Stimulated activated naive CD8-positive, alpha-beta T cell treated with anti-CD3 and anti-CD28 coated beads, Interleukin-15, Interleukin-2, amounts not matched to agents 100 ng/mL and 50 ng/mL, for 24 hours (primary cell): ENCODE measurements around the gene SYF2.

Experiments used
- H3K27ac Mint-ChIP-seq: one replicate; pipeline ENCODE4 v1.8.0; 2021; ENCODE audit warnings: mild to moderate bottlenecking, mixed read lengths
- H3K27me3 Mint-ChIP-seq: one replicate; pipeline ENCODE4 v1.8.0; 2021; ENCODE audit warnings: mixed read lengths
- H3K36me3 Mint-ChIP-seq: one replicate; pipeline ENCODE4 v1.8.0; 2021; ENCODE audit warnings: low read depth, mixed read lengths
- H3K4me1 Mint-ChIP-seq: one replicate; pipeline ENCODE4 v1.8.0; 2021; ENCODE audit warnings: low read depth, mixed read lengths
- H3K4me3 Mint-ChIP-seq: one replicate; pipeline ENCODE4 v1.8.0; 2021; ENCODE audit warnings: mild to moderate bottlenecking, mixed read lengths
- H3K9me3 Mint-ChIP-seq: one replicate; pipeline ENCODE4 v1.8.0; 2021; ENCODE audit warnings: mixed read lengths

Gene SYF2

GRCh38 chr1:25232866-25233784, 823 bp upstream of the SYF2 start:
- Mint-ChIP-seq H3K27me3 (no peaks in the 10 kb centered on the region), H3K9me3 (no peaks in the 10 kb centered on the region), H3K27ac (no peak overlapping the region), H3K4me3 (no peak overlapping the region), H3K4me1 (peaks cover 45% of the 10 kb centered on the region), H3K36me3 (peaks cover 29% of the 10 kb centered on the region)

DNA sequence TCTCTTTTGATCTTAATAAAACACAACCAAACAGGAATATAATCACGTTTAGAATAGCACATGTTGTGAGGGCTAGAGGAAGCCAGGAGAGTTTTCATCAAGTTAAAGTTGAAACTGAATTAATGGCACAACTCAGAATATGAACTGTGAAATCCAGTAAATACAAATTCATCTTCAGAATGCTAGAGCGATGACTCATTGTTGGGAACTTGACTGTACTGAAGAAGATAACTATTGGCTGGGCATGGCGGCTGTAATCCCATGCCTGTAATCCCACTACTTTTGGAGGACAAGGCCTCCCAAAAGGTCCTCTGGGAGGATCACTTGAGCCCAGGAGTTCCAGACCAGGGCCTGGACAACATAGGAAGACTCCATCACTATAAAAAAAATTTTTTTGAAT, 8.8 kb downstream of the SYF2 start:
- Mint-ChIP-seq H3K36me3 (peaks cover 44% of the 10 kb centered on the region), H3K4me1 (peaks cover 5% of the 10 kb centered on the region), H3K9me3 (no peaks in the 10 kb centered on the region), H3K27ac (no peak overlapping the region), H3K27me3 (no peaks in the 10 kb centered on the region), H3K4me3 (no peak overlapping the region)

DNA sequence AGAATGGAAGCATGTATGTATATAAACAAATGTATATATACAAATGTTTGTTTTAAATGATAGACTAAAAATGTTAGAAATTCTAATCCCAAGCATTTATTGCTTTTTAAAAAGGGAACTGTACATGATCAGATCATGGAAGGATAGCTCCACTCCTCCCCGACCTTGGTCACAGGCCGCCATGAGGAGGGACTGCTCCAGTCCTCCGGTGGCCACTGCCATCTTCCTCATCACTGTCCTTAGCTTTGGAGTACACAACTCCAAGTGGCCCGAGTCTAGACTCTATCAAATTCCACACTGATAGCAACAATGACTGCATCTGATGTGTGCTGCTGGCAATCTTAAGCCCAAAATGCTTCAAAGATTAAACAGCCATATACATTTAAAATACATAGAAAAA, 9.7 kb downstream of the SYF2 start:
- Mint-ChIP-seq H3K9me3 (no peaks in the 10 kb centered on the region), H3K36me3 (peaks cover 38% of the 10 kb centered on the region), H3K4me1 (no peaks in the 10 kb centered on the region), H3K27me3 (no peaks in the 10 kb centered on the region), H3K4me3 (no peak overlapping the region), H3K27ac (no peak overlapping the region)

- peaks cover 6% of the 10 kb centered on the region for H3K4me1 Mint-ChIP-seq
- H3K27me3 Mint-ChIP-seq, result no peaks in the 10 kb centered on the region
- H3K4me3 Mint-ChIP-seq, result no peak overlapping the region
- no peak overlapping the region for H3K27ac Mint-ChIP-seq
- H3K9me3 Mint-ChIP-seq, result no peaks in the 10 kb centered on the region
- H3K36me3 Mint-ChIP-seq, result peaks cover 25% of the 10 kb centered on the region
These were observed 11.6 kb downstream of the SYF2 start for GRCh38 chr1:25220666-25221065.

- Mint-ChIP-seq H3K27me3 (no peaks in the 10 kb centered on the region), H3K4me3 (no peak overlapping the region), H3K9me3 (no peaks in the 10 kb centered on the region), H3K4me1 (peaks cover 6% of the 10 kb centered on the region), H3K36me3 (peaks cover 22% of the 10 kb centered on the region), H3K27ac (no peak overlapping the region)
These were observed 12.5 kb downstream of the SYF2 start for GRCh38 chr1:25219661-25220251.

DNA sequence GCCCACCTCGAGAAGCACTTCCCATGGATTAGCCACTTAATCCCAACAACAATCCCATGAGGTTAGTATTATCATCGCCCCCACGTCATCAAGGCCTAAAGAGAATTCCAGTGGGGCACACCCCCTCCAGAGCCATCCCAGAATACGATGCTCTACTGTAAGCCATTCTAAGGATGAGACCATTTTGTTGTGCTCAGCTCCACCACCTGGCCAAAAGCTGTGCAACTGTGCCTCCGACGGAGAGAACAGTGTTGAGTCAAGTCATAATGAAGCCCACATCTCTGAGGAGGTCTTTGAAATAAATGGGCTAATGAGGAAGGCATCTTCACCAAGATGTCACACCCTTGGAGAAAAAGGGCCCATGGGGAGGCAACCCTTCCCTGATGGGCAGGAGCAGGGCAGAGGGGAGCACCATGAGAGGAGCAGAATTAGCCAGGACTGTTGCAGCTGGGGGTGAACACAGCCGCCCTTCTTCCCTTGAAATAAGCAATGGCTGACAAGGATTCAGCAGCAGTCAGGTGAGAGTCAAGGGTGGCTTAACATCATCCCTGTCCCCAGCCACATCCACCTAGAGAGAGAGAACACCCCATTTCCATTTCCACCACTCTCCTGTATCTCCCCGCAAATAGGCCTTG, 14.6 kb downstream of the SYF2 start:
- Mint-ChIP-seq H3K27ac (no peak overlapping the region), H3K4me3 (no peak overlapping the region), H3K4me1 (peaks cover 6% of the 10 kb centered on the region), H3K9me3 (no peaks in the 10 kb centered on the region), H3K36me3 (peaks cover 10% of the 10 kb centered on the region), H3K27me3 (no peaks in the 10 kb centered on the region)

- Mint-ChIP-seq H3K36me3 (peaks cover 5% of the 10 kb centered on the region), H3K4me3 (no peak overlapping the region), H3K9me3 (no peaks in the 10 kb centered on the region), H3K4me1 (peaks cover 6% of the 10 kb centered on the region), H3K27me3 (no peaks in the 10 kb centered on the region), H3K27ac (no peak overlapping the region)
These were observed 15.3 kb downstream of the SYF2 start for GRCh38 chr1:25217015-25217414.

DNA sequence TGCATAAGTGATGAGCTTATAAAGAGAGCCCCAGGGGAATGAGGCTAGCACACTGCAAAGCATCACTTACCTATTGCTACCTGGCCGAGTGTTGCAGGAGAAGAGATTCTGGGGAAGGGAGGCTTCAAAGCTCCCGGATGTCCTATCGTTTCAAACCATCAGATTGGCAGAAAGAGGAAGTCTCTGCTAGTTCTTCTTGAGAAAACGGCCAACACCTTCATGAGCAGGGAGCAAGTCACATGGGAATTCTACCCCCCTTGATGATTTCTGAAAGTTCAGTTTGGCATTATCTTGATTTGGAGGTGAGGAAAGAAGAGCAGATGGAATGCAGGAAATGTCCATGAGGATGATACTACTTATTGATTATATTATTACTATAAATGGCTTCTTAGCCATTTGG, 16.2 kb downstream of the SYF2 start:
- H3K36me3 Mint-ChIP-seq, result no peaks in the 10 kb centered on the region
- no peak overlapping the region for H3K4me3 Mint-ChIP-seq
- H3K4me1 Mint-ChIP-seq, result peaks cover 6% of the 10 kb centered on the region
- H3K27ac Mint-ChIP-seq, result no peak overlapping the region
- H3K9me3 Mint-ChIP-seq, result no peaks in the 10 kb centered on the region
- H3K27me3 Mint-ChIP-seq, result no peaks in the 10 kb centered on the region

DNA sequence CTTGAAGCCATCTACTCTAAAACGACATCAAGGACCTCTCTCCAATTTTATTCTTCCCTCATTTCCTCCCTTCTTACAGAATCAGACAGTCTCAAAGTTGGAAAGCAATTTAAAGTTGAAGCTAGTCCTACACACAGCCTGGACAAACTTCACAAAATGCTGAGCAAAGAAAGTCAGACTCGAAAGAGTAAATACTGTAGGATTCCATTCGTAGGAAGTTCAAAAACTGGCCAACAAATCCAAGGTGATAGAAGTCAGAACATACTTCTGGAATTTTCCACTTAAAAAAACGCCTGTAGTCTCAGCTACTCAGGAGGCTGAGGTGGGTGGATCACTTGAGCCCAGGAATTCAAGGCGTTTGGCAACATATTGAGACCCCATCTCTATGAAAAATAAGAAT, 19.6 kb downstream of the SYF2 start:
- peaks cover 4% of the 10 kb centered on the region for H3K27me3 Mint-ChIP-seq
- no peaks in the 10 kb centered on the region for H3K36me3 Mint-ChIP-seq
- peaks cover 6% of the 10 kb centered on the region for H3K4me1 Mint-ChIP-seq
- H3K4me3 Mint-ChIP-seq, result no peak overlapping the region
- no peak overlapping the region for H3K27ac Mint-ChIP-seq
- H3K9me3 Mint-ChIP-seq, result no peaks in the 10 kb centered on the region

GRCh38 chr1:25210728-25211127, 21.6 kb downstream of the SYF2 start:
- H3K4me1 Mint-ChIP-seq, result no peaks in the 10 kb centered on the region
- H3K9me3 Mint-ChIP-seq, result no peaks in the 10 kb centered on the region
- peaks cover 5% of the 10 kb centered on the region for H3K27me3 Mint-ChIP-seq
- H3K27ac Mint-ChIP-seq, result no peak overlapping the region
- H3K36me3 Mint-ChIP-seq, result no peaks in the 10 kb centered on the region
- no peak overlapping the region for H3K4me3 Mint-ChIP-seq

- H3K27ac Mint-ChIP-seq, result no peak overlapping the region
These were observed 22.8 kb downstream of the SYF2 start for GRCh38 chr1:25209516-25209915.

DNA sequence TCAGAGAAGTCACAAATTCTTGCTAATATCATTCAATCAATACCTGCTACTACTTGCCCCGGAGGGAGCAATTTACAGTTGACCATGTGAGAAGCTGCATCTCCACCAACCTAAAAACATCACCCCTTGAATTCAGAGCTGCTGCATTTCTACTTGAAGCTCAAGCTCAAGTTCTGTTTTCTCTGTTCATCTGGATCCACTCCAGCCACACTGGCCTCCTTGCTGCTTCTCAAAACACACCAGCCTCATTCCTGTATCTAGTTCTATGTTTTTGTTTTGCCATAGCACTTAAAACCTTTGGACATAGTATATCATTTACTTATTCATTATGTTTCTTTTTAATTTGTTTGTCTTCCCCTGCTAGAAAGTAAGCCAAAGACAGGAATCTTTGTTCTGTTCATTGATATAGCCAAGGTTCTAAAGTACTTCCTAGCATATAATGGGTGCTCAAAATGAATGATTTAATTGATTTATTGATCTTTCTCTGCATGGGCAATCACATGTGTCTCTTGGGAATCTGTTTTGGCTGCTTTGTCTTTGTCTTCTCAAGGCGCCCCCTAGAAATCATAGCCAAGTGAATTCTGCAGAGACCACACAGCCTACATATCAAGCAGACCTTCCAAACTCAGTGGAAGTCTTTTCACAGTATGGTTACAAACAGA, 23.6 kb downstream of the SYF2 start:
- Mint-ChIP-seq H3K27ac (no peak overlapping the region), H3K36me3 (no peaks in the 10 kb centered on the region), H3K4me3 (no peak overlapping the region), H3K9me3 (no peaks in the 10 kb centered on the region), H3K27me3 (peaks cover 14% of the 10 kb centered on the region), H3K4me1 (no peaks in the 10 kb centered on the region)

More at GRCh38 chr1:25209516-25209915, 22.8 kb downstream of the SYF2 start:
- Mint-ChIP-seq H3K4me3 (no peak overlapping the region), H3K36me3 (no peaks in the 10 kb centered on the region), H3K4me1 (no peaks in the 10 kb centered on the region), H3K9me3 (no peaks in the 10 kb centered on the region), H3K27me3 (peaks cover 14% of the 10 kb centered on the region)

GRCh38 chr1:25208092-25208491, 24.2 kb downstream of the SYF2 start:
- no peak overlapping the region for H3K4me3 Mint-ChIP-seq
- H3K27ac Mint-ChIP-seq, result no peak overlapping the region
- peaks cover 14% of the 10 kb centered on the region for H3K27me3 Mint-ChIP-seq
- no peaks in the 10 kb centered on the region for H3K9me3 Mint-ChIP-seq
- H3K4me1 Mint-ChIP-seq, result no peaks in the 10 kb centered on the region
- no peaks in the 10 kb centered on the region for H3K36me3 Mint-ChIP-seq

DNA sequence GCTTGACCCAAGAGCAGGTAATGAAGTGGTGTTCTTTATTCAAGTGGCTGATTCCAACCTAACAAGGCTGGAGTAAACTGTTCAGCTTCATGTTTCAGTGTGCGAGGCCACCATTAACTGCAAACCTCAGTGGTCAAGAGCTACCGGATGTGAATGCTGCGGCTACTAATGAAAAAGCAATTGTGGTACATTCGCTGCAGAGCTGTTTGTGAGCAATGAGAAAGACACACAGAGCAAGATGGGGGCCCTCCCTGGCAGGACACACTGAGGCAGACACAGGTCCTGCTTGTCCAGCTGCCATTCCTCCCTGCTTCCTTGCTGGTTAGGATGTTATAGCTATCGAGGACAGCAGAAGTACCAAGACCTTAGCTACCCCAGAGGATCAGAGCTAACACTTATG, 26.1 kb downstream of the SYF2 start:
- H3K4me3 Mint-ChIP-seq, result no peak overlapping the region

GRCh38 chr1:25205786-25206185, 26.5 kb downstream of the SYF2 start:
- Mint-ChIP-seq H3K9me3 (no peaks in the 10 kb centered on the region), H3K4me3 (no peak overlapping the region), H3K4me1 (no peaks in the 10 kb centered on the region), H3K36me3 (no peaks in the 10 kb centered on the region), H3K27ac (no peak overlapping the region), H3K27me3 (peaks cover 14% of the 10 kb centered on the region)

More for the DNA sequence above, 26.1 kb downstream of the SYF2 start:
- Mint-ChIP-seq H3K4me1 (no peaks in the 10 kb centered on the region), H3K27me3 (peaks cover 14% of the 10 kb centered on the region), H3K27ac (no peak overlapping the region), H3K36me3 (no peaks in the 10 kb centered on the region), H3K9me3 (no peaks in the 10 kb centered on the region)
